ENCODE measurements around the gene TMEM44. TPM values are rescaled to one million over a fixed set of nuclear protein-coding genes. Genes with fewer than 3 reads are reported as not detected.
A peak's percentile ranks its signal among the peaks of the same experiment; 100 is the strongest.

TMEM44 gene
- total and polyA plus RNA-seq, 9 of the 15 experiments (the other 6 are each of a cell fraction or from before 2014, with no cell fraction given): 0.53 to 18.1 (median 11.3) TPM

- TF ChIP-seq SMAD2 (IDR thresholded peaks at IDR 0.05; ENCODE audit: low read depth, low read length) (no peak), ZNF212 (CRISPR knock-in tag; IDR thresholded peaks at IDR 0.05) (0 out of 2 replicates have a peak, but pooled peaks have one; percentile 21), ZNF41 (CRISPR knock-in tag; conservative IDR thresholded peaks at IDR 0.05) (no peak), NFIX (CRISPR knock-in tag; IDR thresholded peaks at IDR 0.05; ENCODE audit: low read depth) (no peak), SIX5 (IDR thresholded peaks at IDR 0.05; ENCODE audit: borderline replicate concordance in 1 of 2, insufficient read depth in 1 of 2, low read depth in 1 of 2, low read length in 2 of 2) (peak; percentile 61 to 64; a peak in 3 of 4 replicates), ZNF77 (CRISPR knock-in tag; IDR thresholded peaks at IDR 0.05) (no peak), ZKSCAN1 (IDR thresholded peaks at IDR 0.05; ENCODE audit: low read depth, low read length) (peak; percentile 73), ZNF512 (tag; IDR thresholded peaks at IDR 0.05) (no peak), IRF9 (tag; IDR thresholded peaks at IDR 0.05) (no peak), ARNT (IDR thresholded peaks at IDR 0.05) (peak in 1 of 2 experiments; percentile 82; a peak in 1 of 4 replicates), SRSF3 (IDR thresholded peaks at IDR 0.05; ENCODE audit: insufficient read depth, low read length) (no peak), NRF1 (conservative IDR thresholded peaks at IDR 0.05 in 1 of 2, IDR thresholded peaks at IDR 0.05 in 1 of 2) (peak in 1 of 2 experiments; percentile 51; a peak in 3 of 4 replicates), MGA (IDR thresholded peaks at IDR 0.05) (peak; percentile 47)
Observed at GRCh38 chr3:194671900-194672808, 38.9 kb upstream of the TMEM44 start, which contains the start of gene LSG1 (continued).
